Measurements from ENCODE around the gene MIER2.

Gene MIER2

DNA sequence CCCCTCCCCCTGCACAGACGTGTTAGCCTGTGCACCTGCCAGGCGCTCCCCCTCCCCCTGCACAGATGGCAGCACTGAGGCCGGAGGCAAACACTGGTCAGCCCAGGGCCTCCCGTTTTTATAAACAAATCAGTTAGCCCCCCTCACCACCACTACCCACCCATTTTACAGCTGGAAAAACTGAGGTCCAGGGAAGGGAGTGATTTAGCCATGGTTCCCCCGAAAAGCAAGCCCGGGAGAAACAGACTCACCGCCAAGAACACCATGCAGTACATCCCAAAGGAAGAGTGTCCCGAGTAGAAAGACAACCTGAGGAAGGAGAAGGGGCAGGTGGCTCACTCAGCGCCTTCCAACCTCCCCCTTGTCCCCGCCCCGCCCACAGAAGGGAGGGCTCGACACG, 62.1 kb downstream of the MIER2 start:
- TF ChIP-seq, protein P1, sequence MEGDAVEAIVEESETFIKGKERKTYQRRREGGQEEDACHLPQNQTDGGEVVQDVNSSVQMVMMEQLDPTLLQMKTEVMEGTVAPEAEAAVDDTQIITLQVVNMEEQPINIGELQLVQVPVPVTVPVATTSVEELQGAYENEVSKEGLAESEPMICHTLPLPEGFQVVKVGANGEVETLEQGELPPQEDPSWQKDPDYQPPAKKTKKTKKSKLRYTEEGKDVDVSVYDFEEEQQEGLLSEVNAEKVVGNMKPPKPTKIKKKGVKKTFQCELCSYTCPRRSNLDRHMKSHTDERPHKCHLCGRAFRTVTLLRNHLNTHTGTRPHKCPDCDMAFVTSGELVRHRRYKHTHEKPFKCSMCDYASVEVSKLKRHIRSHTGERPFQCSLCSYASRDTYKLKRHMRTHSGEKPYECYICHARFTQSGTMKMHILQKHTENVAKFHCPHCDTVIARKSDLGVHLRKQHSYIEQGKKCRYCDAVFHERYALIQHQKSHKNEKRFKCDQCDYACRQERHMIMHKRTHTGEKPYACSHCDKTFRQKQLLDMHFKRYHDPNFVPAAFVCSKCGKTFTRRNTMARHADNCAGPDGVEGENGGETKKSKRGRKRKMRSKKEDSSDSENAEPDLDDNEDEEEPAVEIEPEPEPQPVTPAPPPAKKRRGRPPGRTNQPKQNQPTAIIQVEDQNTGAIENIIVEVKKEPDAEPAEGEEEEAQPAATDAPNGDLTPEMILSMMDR (IDR thresholded peaks at IDR 0.05; ENCODE audit: insufficient read depth, low read depth, low read length, missing control alignments) = no peak
- no peak for DNase-seq (ENCODE audit: low read depth)
- no peak overlapping the region for H3K4me3 ChIP-seq (ENCODE audit: low read depth, low read length)

DNA sequence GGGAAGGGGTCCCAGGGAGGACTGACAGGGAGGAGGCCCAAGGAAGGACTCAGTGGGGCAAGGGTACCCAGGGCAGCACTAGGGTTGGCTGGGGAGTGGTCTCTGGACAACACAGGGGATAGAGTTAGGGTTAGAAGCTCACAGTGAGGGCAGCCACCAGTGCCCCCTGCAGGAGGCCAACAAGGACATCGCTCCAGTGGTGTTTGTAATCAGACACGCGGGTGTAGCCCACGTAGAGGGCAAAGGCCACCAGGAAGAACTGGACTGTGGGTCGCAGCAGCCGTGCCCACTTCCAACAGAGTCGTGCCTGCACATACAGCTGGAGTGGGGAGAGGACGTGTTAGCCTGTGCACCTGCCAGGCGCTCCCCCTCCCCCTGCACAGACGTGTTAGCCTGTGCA, 62.6 kb downstream of the MIER2 start:
- no peak overlapping the region for H3K4me3 ChIP-seq (ENCODE audit: low read depth, low read length)
- DNase-seq (ENCODE audit: low read depth) = no peak
- TF ChIP-seq, protein P1 (IDR thresholded peaks at IDR 0.05; ENCODE audit: insufficient read depth, low read depth, low read length, missing control alignments) = no peak

DNA sequence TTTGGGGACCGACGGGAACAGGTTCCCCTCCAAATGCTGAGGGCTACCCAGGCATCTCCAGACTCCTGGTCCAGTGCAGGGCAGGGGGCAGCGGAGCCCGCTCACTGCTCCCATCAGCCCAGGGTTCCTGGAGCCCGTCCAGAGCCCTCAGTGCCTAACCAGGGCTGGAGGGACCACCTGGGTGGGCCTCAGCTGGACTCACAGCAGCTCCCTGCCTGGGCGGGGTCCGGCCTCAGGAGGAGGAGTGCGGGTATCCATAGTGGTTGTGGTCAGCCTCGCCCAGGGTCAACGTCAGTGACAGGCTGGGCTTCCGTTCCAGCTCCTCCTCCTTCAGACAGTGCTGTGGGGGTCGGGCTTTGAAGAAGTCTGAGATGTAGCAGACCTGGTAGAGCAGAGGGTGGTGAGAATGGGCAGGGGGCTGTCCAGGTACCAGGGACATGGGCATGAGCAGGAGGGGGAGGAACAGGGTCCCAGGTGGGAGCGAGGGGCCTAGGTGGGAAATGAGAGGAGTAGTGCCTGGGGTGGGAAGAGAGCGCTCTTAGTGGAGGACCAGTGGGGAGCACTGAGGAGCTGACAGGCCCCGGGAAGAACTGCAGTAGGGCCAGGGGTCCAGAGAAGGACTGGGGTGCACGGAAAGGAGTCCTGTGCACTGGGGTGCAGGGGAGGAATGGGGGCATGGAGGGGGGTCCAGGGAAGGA, 63.3 kb downstream of the MIER2 start:
- DNase-seq (ENCODE audit: low read depth) = no peak
- TF ChIP-seq, protein P1 (IDR thresholded peaks at IDR 0.05; ENCODE audit: insufficient read depth, low read depth, low read length, missing control alignments) = no peak
- no peak overlapping the region for H3K4me3 ChIP-seq (ENCODE audit: low read depth, low read length)

DNA sequence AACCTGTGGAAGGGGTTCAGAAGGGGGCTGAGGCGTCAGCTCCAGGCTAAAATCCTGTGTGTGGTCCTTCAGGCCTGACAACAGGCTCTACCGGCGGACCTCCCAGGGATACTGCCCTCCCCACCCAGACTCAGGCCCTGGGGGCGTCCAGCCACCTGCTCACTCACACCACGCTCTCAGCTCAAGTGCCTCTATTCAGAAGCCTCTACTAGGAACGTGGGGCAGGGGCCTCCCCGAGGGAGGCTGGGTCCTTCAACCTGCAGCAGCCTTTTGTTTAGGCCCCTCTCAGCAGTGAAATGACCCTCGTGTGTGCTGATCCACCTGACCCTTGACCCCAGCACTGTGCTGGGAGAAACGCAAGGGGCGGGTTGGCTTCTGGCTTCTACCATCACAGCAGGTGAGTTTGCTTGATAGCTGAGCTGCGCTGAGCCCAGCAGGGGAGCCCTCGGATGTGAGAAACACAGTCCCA, 64.0 kb downstream of the MIER2 start:
- TF ChIP-seq, protein P1 (IDR thresholded peaks at IDR 0.05; ENCODE audit: insufficient read depth, low read depth, low read length, missing control alignments) = no peak
- DNase-seq (ENCODE audit: low read depth) = no peak
- no peak overlapping the region for H3K4me3 ChIP-seq (ENCODE audit: low read depth, low read length)

DNA sequence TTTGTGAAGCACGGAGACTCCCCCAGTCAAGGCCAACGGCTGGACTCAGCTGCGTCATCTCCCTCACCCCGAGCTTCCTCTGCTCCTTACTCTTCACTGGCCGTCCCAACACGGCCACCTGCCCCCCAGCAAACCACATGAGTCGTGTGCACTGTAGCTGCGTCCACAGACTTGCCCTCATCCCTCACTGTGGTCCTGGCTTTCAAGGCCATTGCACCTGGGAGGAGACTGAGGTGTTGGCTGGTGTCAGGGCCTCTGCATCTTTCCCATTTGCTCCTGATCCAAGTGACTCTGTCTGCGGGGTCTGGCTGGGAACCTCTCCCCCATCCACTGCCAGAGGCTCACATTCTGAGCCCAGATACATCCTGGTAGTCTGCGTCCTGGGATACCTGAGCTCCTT, 64.9 kb downstream of the MIER2 start:
- DNase-seq (ENCODE audit: low read depth) = no peak
- TF ChIP-seq, protein P1 (IDR thresholded peaks at IDR 0.05; ENCODE audit: insufficient read depth, low read depth, low read length, missing control alignments) = no peak
- H3K4me3 ChIP-seq (ENCODE audit: low read depth, low read length) = no peak overlapping the region

DNA sequence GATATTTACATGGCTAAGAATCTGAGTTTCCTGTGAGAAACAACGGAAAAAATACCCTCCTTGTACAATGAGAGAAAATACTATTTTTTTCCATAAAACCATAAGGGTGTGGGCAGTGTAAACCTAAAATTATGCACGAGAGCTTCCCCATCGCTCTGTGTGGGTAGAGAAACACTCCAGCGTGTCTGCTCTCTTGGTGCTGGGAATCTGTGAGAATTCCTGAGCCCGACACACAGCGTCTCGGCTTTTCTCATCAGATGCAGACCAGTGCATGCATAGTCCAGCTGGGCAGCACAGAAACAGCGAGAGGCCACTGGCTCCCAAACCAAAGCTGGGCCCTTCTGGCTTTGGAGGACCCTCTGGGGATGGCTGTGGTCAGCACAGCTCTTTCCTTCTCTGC, 65.4 kb downstream of the MIER2 start:
- no peak for DNase-seq (ENCODE audit: low read depth)
- TF ChIP-seq, protein P1 (IDR thresholded peaks at IDR 0.05; ENCODE audit: insufficient read depth, low read depth, low read length, missing control alignments) = no peak
- H3K4me3 ChIP-seq (ENCODE audit: low read depth, low read length) = no peak overlapping the region
